Choroid plexus epithelial cell (primary cell): ENCODE data around the gene LRRC8E.

Source experiments
- DNase-seq: peaks from one replicate; pipeline ENCODE4 v3.0.0-alpha.2; 2010; ENCODE audit warnings: low read depth
- H3K4me3 ChIP-seq: 2 replicates; pipeline ENCODE4 v1.5.1; 2011; ENCODE audit warnings: low read depth, mild to moderate bottlenecking, control low read depth, low read length, moderate library complexity
- CTCF ChIP-seq: conservative IDR thresholded peaks from 2 replicates; pipeline ENCODE4 v1.5.1; 2011; ENCODE audit warnings: low read depth, mild to moderate bottlenecking, control low read depth, inconsistent platforms, low read length, moderate library complexity

Gene LRRC8E

GRCh38 chr19:7932276-7932929, 44.1 kb downstream of the LRRC8E start:
- no peak for TF ChIP-seq CTCF
- H3K4me3 ChIP-seq, result no peak overlapping the region
- no peak for DNase-seq

GRCh38 chr19:7932930-7933300, 44.6 kb downstream of the LRRC8E start:
- TF ChIP-seq CTCF, result no peak
- H3K4me3 ChIP-seq, result no peak overlapping the region
- DNase-seq, result no peak

GRCh38 chr19:7933411-7933810, 45.1 kb downstream of the LRRC8E start:
- no peak for DNase-seq
- no peak overlapping the region for H3K4me3 ChIP-seq
- TF ChIP-seq CTCF, result peak; percentile 42

- DNase-seq, result no peak
- no peak overlapping the region for H3K4me3 ChIP-seq
- TF ChIP-seq CTCF, result no peak
These were observed 45.8 kb downstream of the LRRC8E start for GRCh38 chr19:7933828-7934725.

- DNase-seq, result no peak
- no peak overlapping the region for H3K4me3 ChIP-seq
- TF ChIP-seq CTCF, result no peak
These were observed 46.5 kb downstream of the LRRC8E start for GRCh38 chr19:7934766-7935165.

- H3K4me3 ChIP-seq, result no peak overlapping the region
- no peak for TF ChIP-seq CTCF
- no peak for DNase-seq
These were observed 52.5 kb downstream of the LRRC8E start for GRCh38 chr19:7940841-7941240.
